ENCODE data around the gene TXNDC2. TPM values are rescaled to one million over a fixed set of nuclear protein-coding genes. Genes with fewer than 3 reads are reported as not detected.

The TXNDC2 gene
- total and polyA plus RNA-seq, 9 of the 15 experiments (the other 6 are each of a cell fraction or from before 2014, with no cell fraction given): 1.2 to 4.9 (median 2.3) TPM

GRCh38 chr18:9849407-9850283 lies 36.1 kb upstream of the TXNDC2 start (continued):
- no peak; the same call in 1 of the 2 replicates for TF ChIP-seq KLF6 (CRISPR knock-in tag; IDR thresholded peaks at IDR 0.05; ENCODE audit: borderline replicate concordance)
- no peak for TF ChIP-seq ZMIZ1 (IDR thresholded peaks at IDR 0.05; ENCODE audit: low read depth in 2 of 2, low read length in 2 of 2)
- TF ChIP-seq ZKSCAN1 (IDR thresholded peaks at IDR 0.05; ENCODE audit: low read depth, low read length): peak; percentile 62; the same call in 1 of the 2 replicates
- TF ChIP-seq CAMTA2 (CRISPR knock-in tag; conservative IDR thresholded peaks at IDR 0.05): no peak
- TF ChIP-seq ZNF12 (CRISPR knock-in tag; IDR thresholded peaks at IDR 0.05): no peak; the same call in 1 of the 2 replicates
- TF ChIP-seq ETS1 (conservative IDR thresholded peaks at IDR 0.05; ENCODE audit: control insufficient read depth, low read depth, low read length): no peak
- TF ChIP-seq SRSF3 (IDR thresholded peaks at IDR 0.05; ENCODE audit: insufficient read depth, low read length): no peak
- TF ChIP-seq RREB1 (CRISPR knock-in tag; IDR thresholded peaks at IDR 0.05): no peak
- no peak for TF ChIP-seq PRPF4 (IDR thresholded peaks at IDR 0.05; ENCODE audit: insufficient read depth, low read depth, low read length, poor library complexity, severe bottlenecking)
- TF ChIP-seq ELF4 (CRISPR knock-in tag; IDR thresholded peaks at IDR 0.05): no peak; the same call in 1 of the 2 replicates
- no peak for TF ChIP-seq STAT5A (IDR thresholded peaks at IDR 0.05; ENCODE audit: borderline replicate concordance, low read length)
- TF ChIP-seq ZNF512 (tag; IDR thresholded peaks at IDR 0.05): no peak
- no peak for TF ChIP-seq U2AF2 (optimal IDR thresholded peaks at IDR 0.05; ENCODE audit: low read depth, low read length)
- no peak for TF ChIP-seq ZNF551 (CRISPR knock-in tag; IDR thresholded peaks at IDR 0.05)

All from K562 (cell line).